Glomerular visceral epithelial cell (primary cell): ENCODE results near the gene GABBR2.

Experiments
- DNase-seq: peaks from one replicate; pipeline ENCODE4 v3.0.0-alpha.2; 2016; ENCODE audit errors: extremely low spot score

Gene GABBR2

GRCh38 chr9:98321269-98321668 lies 387.5 kb downstream of the GABBR2 start:
- DNase-seq, result no peak

GRCh38 chr9:98318834-98319478 lies 389.8 kb downstream of the GABBR2 start:
- DNase-seq, result peak; percentile 36

- no peak for DNase-seq
Observed at GRCh38 chr9:98318041-98318790, 390.5 kb downstream of the GABBR2 start.

- DNase-seq, result peak; percentile 62
Observed at GRCh38 chr9:98317134-98317857, 391.4 kb downstream of the GABBR2 start.

GRCh38 chr9:98316445-98317133 lies 392.1 kb downstream of the GABBR2 start:
- DNase-seq, result no peak

- peak; percentile 86 for DNase-seq
Observed at GRCh38 chr9:98315551-98316060, 393.1 kb downstream of the GABBR2 start.

GRCh38 chr9:98315067-98315453 lies 393.7 kb downstream of the GABBR2 start:
- DNase-seq, result no peak

- DNase-seq, result peak; percentile 84
Observed at GRCh38 chr9:98314381-98315066, 394.2 kb downstream of the GABBR2 start.

GRCh38 chr9:98312365-98312764 lies 396.4 kb downstream of the GABBR2 start:
- no peak for DNase-seq

GRCh38 chr9:98311541-98311940 lies 397.2 kb downstream of the GABBR2 start:
- DNase-seq, result no peak

GRCh38 chr9:98310752-98311392 lies 397.9 kb downstream of the GABBR2 start:
- DNase-seq, result no peak

- DNase-seq, result no peak
Observed at GRCh38 chr9:98306384-98307145, 402.2 kb downstream of the GABBR2 start.

- no peak for DNase-seq
Observed at GRCh38 chr9:98304381-98304780, 404.4 kb downstream of the GABBR2 start.

GRCh38 chr9:98303633-98304125 lies 405.1 kb downstream of the GABBR2 start:
- no peak for DNase-seq

GRCh38 chr9:98302938-98303632 lies 405.6 kb downstream of the GABBR2 start:
- no peak for DNase-seq

- DNase-seq, result no peak
Observed at GRCh38 chr9:98302150-98302549, 406.6 kb downstream of the GABBR2 start.

GRCh38 chr9:98300611-98301010 lies 408.1 kb downstream of the GABBR2 start:
- no peak for DNase-seq

GRCh38 chr9:98298476-98298875 lies 410.3 kb downstream of the GABBR2 start:
- no peak for DNase-seq

GRCh38 chr9:98295824-98296223 lies 412.9 kb downstream of the GABBR2 start:
- DNase-seq, result no peak
